Coronary artery (tissue), 2 donors: ENCODE data around the gene GRID1.
"Not testable (repeated sequence)": the region's sequence is repeated elsewhere in the genome, so short reads cannot be mapped to it uniquely, and the experiment has no call there.

Source experiments
- DNase-seq: peaks from one replicate; pipeline ENCODE4 v3.0.0-alpha.2; 2017; ENCODE audit warnings: low spot score
- H3K27ac ChIP-seq, 2 donors: fragments of 200-600 bp; sonication (generic); one replicate each; pipeline ENCODE4 v1.5.1; 2016 to 2019
- H3K4me3 ChIP-seq: fragments of 200-600 bp; sonication (generic); 2 replicates; pipeline ENCODE4 v1.5.1; 2016; ENCODE audit warnings: mild to moderate bottlenecking, moderate library complexity
- TF ChIP-seq, protein P1 (sequence below): fragments of 200-600 bp; sonication (generic); IDR thresholded peaks from one replicate; pipeline ENCODE4 v1.5.1; 2019; ENCODE audit warnings: antibody characterized with exemption

Gene GRID1

DNA sequence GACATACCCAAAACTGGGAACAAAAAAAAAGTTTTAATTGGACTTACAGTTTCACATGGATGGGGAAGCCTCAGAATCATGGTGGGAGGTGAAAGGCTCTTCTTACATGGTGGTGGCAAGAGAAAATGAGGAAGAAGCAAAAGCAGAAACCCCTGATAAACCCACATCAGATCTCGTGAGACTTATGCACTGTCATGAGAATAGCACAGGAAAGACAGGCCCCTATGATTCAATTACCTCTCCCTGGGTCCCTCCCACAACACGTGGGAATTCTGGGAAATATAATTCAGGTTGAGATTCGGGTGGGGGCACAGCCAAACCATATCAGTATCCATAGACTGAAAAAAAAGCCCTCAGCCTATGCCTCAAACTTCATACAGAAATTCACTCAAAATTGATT lies 647.2 kb downstream of the GRID1 start:
- no peak overlapping the region for H3K27ac ChIP-seq
- no peak overlapping the region for H3K4me3 ChIP-seq
- TF ChIP-seq, protein P1, sequence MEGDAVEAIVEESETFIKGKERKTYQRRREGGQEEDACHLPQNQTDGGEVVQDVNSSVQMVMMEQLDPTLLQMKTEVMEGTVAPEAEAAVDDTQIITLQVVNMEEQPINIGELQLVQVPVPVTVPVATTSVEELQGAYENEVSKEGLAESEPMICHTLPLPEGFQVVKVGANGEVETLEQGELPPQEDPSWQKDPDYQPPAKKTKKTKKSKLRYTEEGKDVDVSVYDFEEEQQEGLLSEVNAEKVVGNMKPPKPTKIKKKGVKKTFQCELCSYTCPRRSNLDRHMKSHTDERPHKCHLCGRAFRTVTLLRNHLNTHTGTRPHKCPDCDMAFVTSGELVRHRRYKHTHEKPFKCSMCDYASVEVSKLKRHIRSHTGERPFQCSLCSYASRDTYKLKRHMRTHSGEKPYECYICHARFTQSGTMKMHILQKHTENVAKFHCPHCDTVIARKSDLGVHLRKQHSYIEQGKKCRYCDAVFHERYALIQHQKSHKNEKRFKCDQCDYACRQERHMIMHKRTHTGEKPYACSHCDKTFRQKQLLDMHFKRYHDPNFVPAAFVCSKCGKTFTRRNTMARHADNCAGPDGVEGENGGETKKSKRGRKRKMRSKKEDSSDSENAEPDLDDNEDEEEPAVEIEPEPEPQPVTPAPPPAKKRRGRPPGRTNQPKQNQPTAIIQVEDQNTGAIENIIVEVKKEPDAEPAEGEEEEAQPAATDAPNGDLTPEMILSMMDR: no peak
- no peak for DNase-seq

DNA sequence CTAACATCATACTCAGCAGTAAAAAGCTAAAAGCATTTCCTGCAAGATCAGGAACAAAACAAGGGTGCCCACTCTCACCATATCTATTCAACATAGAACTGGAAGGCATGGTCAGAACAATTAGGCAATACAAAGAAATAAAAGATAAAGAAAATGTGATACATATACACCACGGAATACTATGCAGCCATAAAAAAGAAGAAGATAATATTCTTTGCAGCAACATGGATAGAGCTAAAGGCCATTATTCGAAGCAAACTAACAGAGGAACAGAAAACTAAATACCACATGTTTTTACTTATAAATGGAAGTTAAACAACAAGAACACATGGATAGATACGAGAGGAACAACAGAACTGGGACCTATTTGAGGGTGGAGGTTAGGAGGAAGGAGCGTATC lies 652.7 kb downstream of the GRID1 start:
- H3K4me3 ChIP-seq: no peak overlapping the region
- no peak for DNase-seq
- TF ChIP-seq, protein P1: no peak
- no peak overlapping the region for H3K27ac ChIP-seq

DNA sequence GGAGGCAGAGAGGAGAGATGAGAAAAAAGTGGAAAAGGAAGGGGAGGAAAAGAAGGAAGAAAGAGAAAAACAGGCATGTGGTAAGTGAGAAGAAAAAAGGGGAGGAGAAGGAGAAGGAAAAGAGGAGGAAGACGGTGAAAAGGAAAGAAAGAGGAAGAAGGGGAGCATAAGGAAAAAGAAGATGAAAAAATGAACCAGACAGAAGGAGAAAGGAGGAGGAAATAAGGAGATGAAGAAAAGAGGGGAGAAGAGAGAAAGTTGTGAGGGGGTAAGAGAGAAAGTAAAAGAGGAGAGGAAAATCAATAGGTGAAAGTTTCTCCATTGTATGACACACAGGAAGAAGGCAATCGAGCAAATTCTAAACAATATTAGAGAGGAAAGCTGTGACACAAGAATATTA lies 663.8 kb downstream of the GRID1 start:
- Histone ChIP-seq H3K4me3 (no peak overlapping the region), H3K27ac (no peak overlapping the region)
- TF ChIP-seq, protein P1: no peak
- no peak for DNase-seq

DNA sequence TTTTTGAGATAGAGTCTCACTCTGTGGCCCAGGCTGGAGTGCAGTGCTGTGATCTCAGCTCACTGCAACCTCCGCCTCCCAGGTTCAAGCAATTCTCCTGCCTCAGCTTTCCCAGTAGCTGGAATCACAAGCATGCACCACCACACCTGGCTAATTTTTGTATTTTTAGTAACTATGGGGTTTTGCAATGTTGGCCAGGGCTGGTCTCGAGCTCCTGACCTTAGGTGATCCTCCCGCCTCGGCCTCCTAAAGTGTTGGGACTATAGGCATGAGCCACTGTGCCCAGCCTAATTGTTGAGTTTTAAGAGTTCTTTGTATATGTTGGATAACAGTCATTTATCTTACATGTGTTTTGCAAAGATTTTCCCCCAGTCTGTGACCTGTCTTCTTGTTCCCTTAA lies 667.5 kb downstream of the GRID1 start:
- not testable (repeated sequence) for H3K4me3 ChIP-seq, DNase-seq, H3K27ac ChIP-seq

DNA sequence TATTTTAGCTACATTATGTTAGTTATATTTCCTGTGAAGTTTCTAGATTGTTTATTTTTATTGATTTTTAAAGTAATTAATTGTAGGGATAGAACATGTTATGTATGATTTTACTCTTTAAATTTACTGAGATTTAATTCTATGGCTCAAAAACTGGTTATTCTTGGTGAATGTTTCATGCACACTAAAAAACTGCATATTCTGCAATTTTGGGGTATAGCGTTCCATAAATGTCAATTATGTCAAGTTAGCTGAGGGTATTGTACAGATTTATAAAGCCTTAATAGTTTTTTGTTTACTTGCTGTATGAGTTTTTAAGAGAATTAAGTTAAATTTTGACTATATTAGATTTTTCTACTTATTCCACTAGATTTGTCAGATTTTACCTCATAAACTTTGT lies 669.7 kb downstream of the GRID1 start:
- DNase-seq: no peak
- TF ChIP-seq, protein P1: no peak
- no peak overlapping the region for H3K4me3 ChIP-seq
- no peak overlapping the region for H3K27ac ChIP-seq

DNA sequence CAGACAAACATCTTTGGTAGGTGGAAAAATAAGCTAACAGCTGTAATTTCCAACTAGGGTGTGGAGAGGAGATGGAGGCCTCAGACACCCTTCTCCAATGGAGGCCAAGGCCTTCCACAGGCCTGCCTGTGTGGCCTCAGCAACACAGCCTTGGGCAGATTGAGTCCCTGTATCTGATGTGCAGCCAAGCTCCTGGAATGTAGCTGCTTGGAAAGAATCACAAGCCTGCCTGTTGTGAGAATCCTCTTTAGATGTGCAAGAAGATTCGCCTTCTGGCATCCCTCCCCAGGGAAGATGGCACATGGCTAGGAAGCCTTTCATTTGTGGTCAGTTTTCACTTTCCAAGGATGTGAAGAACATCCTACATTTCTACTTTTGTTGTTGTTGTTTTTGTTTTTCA lies 684.0 kb downstream of the GRID1 start:
- DNase-seq: no peak
- Histone ChIP-seq H3K27ac (no peak overlapping the region), H3K4me3 (no peak overlapping the region)
- TF ChIP-seq, protein P1: no peak

DNA sequence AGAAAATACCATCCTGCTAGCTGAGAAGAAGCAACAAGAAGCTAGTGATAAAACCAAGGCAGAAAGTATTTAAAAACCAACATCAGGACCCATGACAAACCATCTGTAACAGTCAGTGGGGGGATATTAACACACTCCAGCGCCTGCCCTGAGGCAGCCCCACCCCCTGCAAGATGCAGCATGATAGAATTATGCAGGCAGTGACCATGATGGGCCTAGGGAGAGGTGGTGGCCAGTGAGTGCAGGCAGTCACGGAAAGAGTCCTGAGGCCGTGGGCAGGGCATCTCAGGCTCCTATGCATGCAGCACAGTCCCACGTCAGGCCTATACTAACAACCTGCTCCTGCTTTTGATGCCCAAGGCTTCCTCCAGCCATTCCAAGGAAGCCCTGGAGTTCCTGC lies 686.9 kb downstream of the GRID1 start:
- Histone ChIP-seq H3K4me3 (no peak overlapping the region), H3K27ac (no peak overlapping the region)
- no peak for DNase-seq
- TF ChIP-seq, protein P1: no peak

DNA sequence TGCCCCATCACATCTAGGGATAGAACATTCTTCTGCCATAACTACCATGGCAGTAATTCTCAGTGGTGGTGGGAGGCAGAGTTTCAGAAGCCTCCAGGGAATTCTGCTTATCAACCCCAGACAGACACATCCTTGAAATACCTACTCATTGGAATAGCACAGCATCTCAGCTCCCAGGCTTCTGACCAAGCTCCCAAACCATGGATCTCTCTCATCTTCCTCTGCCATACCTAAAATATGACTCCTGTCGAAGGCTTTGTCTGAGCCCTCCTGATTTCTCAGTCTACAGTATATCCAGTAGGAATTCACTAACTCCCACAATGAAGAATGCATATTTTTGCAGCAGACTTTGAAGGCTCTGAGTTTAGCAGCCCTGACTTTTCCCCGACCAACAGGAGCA lies 687.5 kb downstream of the GRID1 start:
- no peak overlapping the region for H3K27ac ChIP-seq
- no peak overlapping the region for H3K4me3 ChIP-seq
- no peak for DNase-seq
- TF ChIP-seq, protein P1: no peak
